ENCODE results near the gene BTBD19. TPM values are rescaled to one million over a fixed set of nuclear protein-coding genes. Genes with fewer than 3 reads are reported as not detected.

The BTBD19 gene
- polyA plus RNA-seq, 1 of the 3 experiments (the other 2 are of a cell fraction) = 36.9 TPM

DNA sequence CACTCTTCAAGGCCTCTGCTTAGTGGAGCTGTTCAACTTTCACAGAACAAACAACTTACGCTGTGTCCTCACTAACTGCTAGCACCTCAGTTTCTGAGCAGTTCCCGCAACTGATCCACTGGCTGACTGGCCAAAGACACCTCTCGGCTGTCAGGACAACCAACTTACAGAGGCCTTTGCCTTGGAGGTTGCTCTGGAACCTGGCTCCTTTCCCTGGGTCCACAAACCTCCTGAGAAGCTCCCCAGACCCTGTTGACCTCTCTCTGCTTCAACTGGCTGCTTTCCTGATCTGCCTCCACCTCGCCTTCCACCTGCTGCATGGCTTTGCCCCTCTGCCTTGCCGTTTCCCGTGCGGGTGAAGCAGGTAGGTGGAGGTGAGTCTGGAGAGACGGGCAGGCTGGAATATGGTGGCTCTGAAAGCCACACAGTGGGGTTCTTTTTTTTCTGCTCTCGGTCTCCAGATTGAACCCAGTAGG is 13.0 kb downstream of the BTBD19 start:
- H3K9me3 ChIP-seq = no peaks in the 10 kb centered on the region
- H3F3A ChIP-seq (replicated peaks; ENCODE audit: insufficient read depth) = peaks cover 47% of the 10 kb centered on the region
- H3K27me3 ChIP-seq (ENCODE audit: insufficient read depth) = no peaks in the 10 kb centered on the region
- WGBS (ENCODE audit: low lambda C conversion rate) = 96% methylated on average over 7 of the region's 9 CpGs
- no peak overlapping the region for H3K4me2 ChIP-seq
- no peaks in the 10 kb centered on the region for H4K20me1 ChIP-seq (ENCODE audit: insufficient read depth)
- H3K4me1 ChIP-seq (ENCODE audit: control insufficient read depth in 1 of 2, insufficient read depth in 2 of 2, low read depth in 1 of 2, low read length in 1 of 2) = peaks cover 5 to 7% of the 10 kb centered on the region in 2 experiments; a peak in 1 of 4 replicates
- ChIA-PET CTCF (interaction anchor here (1.1 to 1.5 kb wide), 6 partner anchors 9 to 479 kb away, joined by 3 to 6 read pairs (median 4); no protein-coding TSS in a partner anchor), POLR2A (interaction anchor here (0.6 to 1.4 kb wide), 4 partner anchors 8 to 76 kb away, joined by 3 to 4 read pairs (median 4); partner anchors contain the start of gene PLK3)
- no peak overlapping the region for H2AFZ ChIP-seq (ENCODE audit: low read depth)
- H3K36me3 ChIP-seq (replicated peaks in 1 of 2; ENCODE audit: control insufficient read depth in 1 of 2, insufficient read depth in 2 of 2, low read length in 1 of 2) = peaks cover 0 to 9% of the 10 kb centered on the region in 2 experiments
- TF ChIP-seq FOXJ3 (CRISPR knock-in tag; IDR thresholded peaks at IDR 0.05) = no peak
- TF ChIP-seq, protein P1, sequence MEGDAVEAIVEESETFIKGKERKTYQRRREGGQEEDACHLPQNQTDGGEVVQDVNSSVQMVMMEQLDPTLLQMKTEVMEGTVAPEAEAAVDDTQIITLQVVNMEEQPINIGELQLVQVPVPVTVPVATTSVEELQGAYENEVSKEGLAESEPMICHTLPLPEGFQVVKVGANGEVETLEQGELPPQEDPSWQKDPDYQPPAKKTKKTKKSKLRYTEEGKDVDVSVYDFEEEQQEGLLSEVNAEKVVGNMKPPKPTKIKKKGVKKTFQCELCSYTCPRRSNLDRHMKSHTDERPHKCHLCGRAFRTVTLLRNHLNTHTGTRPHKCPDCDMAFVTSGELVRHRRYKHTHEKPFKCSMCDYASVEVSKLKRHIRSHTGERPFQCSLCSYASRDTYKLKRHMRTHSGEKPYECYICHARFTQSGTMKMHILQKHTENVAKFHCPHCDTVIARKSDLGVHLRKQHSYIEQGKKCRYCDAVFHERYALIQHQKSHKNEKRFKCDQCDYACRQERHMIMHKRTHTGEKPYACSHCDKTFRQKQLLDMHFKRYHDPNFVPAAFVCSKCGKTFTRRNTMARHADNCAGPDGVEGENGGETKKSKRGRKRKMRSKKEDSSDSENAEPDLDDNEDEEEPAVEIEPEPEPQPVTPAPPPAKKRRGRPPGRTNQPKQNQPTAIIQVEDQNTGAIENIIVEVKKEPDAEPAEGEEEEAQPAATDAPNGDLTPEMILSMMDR (IDR thresholded peaks at IDR 0.05) = no peak
- TF ChIP-seq GABPA (IDR thresholded peaks at IDR 0.05; ENCODE audit: low read depth) = no peak
- no peak for TF ChIP-seq YY1 (IDR thresholded peaks at IDR 0.05; ENCODE audit: low read depth)
- TF ChIP-seq GATA2 (CRISPR knock-in tag; IDR thresholded peaks at IDR 0.05) = no peak
- no peak for TF ChIP-seq MXI1 (IDR thresholded peaks at IDR 0.05; ENCODE audit: low read depth, low read length)
- TF ChIP-seq, protein P2, sequence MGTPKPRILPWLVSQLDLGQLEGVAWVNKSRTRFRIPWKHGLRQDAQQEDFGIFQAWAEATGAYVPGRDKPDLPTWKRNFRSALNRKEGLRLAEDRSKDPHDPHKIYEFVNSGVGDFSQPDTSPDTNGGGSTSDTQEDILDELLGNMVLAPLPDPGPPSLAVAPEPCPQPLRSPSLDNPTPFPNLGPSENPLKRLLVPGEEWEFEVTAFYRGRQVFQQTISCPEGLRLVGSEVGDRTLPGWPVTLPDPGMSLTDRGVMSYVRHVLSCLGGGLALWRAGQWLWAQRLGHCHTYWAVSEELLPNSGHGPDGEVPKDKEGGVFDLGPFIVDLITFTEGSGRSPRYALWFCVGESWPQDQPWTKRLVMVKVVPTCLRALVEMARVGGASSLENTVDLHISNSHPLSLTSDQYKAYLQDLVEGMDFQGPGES (IDR thresholded peaks at IDR 0.05; ENCODE audit: low read depth, low read length) = no peak
- TF ChIP-seq EZH2phosphoT487 (IDR thresholded peaks at IDR 0.05; ENCODE audit: borderline replicate concordance, low read depth) = no peak
- no peak for TF ChIP-seq MEF2A (IDR thresholded peaks at IDR 0.05; ENCODE audit: borderline replicate concordance, low read depth)
- TF ChIP-seq POLR2AphosphoS5 (IDR thresholded peaks at IDR 0.05; ENCODE audit: low read depth, low read length) = no peak
- TF ChIP-seq, protein P3, sequence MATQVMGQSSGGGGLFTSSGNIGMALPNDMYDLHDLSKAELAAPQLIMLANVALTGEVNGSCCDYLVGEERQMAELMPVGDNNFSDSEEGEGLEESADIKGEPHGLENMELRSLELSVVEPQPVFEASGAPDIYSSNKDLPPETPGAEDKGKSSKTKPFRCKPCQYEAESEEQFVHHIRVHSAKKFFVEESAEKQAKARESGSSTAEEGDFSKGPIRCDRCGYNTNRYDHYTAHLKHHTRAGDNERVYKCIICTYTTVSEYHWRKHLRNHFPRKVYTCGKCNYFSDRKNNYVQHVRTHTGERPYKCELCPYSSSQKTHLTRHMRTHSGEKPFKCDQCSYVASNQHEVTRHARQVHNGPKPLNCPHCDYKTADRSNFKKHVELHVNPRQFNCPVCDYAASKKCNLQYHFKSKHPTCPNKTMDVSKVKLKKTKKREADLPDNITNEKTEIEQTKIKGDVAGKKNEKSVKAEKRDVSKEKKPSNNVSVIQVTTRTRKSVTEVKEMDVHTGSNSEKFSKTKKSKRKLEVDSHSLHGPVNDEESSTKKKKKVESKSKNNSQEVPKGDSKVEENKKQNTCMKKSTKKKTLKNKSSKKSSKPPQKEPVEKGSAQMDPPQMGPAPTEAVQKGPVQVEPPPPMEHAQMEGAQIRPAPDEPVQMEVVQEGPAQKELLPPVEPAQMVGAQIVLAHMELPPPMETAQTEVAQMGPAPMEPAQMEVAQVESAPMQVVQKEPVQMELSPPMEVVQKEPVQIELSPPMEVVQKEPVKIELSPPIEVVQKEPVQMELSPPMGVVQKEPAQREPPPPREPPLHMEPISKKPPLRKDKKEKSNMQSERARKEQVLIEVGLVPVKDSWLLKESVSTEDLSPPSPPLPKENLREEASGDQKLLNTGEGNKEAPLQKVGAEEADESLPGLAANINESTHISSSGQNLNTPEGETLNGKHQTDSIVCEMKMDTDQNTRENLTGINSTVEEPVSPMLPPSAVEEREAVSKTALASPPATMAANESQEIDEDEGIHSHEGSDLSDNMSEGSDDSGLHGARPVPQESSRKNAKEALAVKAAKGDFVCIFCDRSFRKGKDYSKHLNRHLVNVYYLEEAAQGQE (IDR thresholded peaks at IDR 0.05; ENCODE audit: low read depth, low read length) = no peak
- no peak for TF ChIP-seq SIN3A (IDR thresholded peaks at IDR 0.05; ENCODE audit: borderline replicate concordance, low read depth, low read length)
- no peak for TF ChIP-seq CHD2 (IDR thresholded peaks at IDR 0.05; ENCODE audit: low read length, partially characterized antibody)
- TF ChIP-seq FOSL2 (IDR thresholded peaks at IDR 0.05; ENCODE audit: borderline replicate concordance, low read depth) = no peak
- TF ChIP-seq RAD21 (IDR thresholded peaks at IDR 0.05; ENCODE audit: low read length) = no peak
- no peak for TF ChIP-seq SMC3 (IDR thresholded peaks at IDR 0.05; ENCODE audit: low read depth, low read length)
- no peak for TF ChIP-seq NFIC (IDR thresholded peaks at IDR 0.05; ENCODE audit: borderline replicate concordance)
- H3K9ac ChIP-seq = no peak overlapping the region
- DNase-seq = no peak
- H3K4me3 ChIP-seq (ENCODE audit: low read depth in 2 of 2, low read length in 1 of 2) = no peak overlapping the region
- H3K79me2 ChIP-seq (ENCODE audit: insufficient read depth) = no peaks in the 10 kb centered on the region
- no peak overlapping the region for H3K27ac ChIP-seq (ENCODE audit: low read depth in 2 of 2, low read length in 1 of 2)
- H3K9me2 ChIP-seq = no peaks in the 10 kb centered on the region

Data from SK-N-SH (cell line).